ENCODE data around the gene TPT1.
"Not testable (repeated sequence)": the region's sequence is repeated elsewhere in the genome, so short reads cannot be mapped to it uniquely, and the experiment has no call there.

The TPT1 gene

GRCh38 chr13:45350152-45350551 lies 9.2 kb upstream of the TPT1 start:
- no peak overlapping the region for H3K4me3 ChIP-seq (ENCODE audit: insufficient read depth, low read depth, low read length)
- peaks cover 24% of the 10 kb centered on the region for H3K36me3 ChIP-seq (ENCODE audit: control insufficient read depth, insufficient read depth, low read length)
- no peaks in the 10 kb centered on the region for H3K9me3 ChIP-seq (ENCODE audit: control insufficient read depth, low read length)
- H3K27ac ChIP-seq (ENCODE audit: insufficient read depth, low read depth, low read length, poor library complexity, severe bottlenecking) = no peak overlapping the region
- no peaks in the 10 kb centered on the region for H3K27me3 ChIP-seq (ENCODE audit: control insufficient read depth, insufficient read depth, low read length, poor library complexity, severe bottlenecking)
- no peaks in the 10 kb centered on the region for H3K4me1 ChIP-seq (ENCODE audit: control insufficient read depth, insufficient read depth, low read length)
- WGBS, 2 experiments = 94 to 95% methylated on average over 8 of the region's 8 CpGs

GRCh38 chr13:45349438-45349837 lies 8.5 kb upstream of the TPT1 start:
- H3K36me3 ChIP-seq (ENCODE audit: control insufficient read depth, insufficient read depth, low read length) = peaks cover 30% of the 10 kb centered on the region
- 84 to 98% methylated on average over 2 of the region's 2 CpGs for WGBS, 2 experiments
- H3K27ac ChIP-seq (ENCODE audit: insufficient read depth, low read depth, low read length, poor library complexity, severe bottlenecking) = no peak overlapping the region
- no peaks in the 10 kb centered on the region for H3K9me3 ChIP-seq (ENCODE audit: control insufficient read depth, low read length)
- H3K4me1 ChIP-seq (ENCODE audit: control insufficient read depth, insufficient read depth, low read length) = no peaks in the 10 kb centered on the region
- no peak overlapping the region for H3K4me3 ChIP-seq (ENCODE audit: insufficient read depth, low read depth, low read length)
- no peaks in the 10 kb centered on the region for H3K27me3 ChIP-seq (ENCODE audit: control insufficient read depth, insufficient read depth, low read length, poor library complexity, severe bottlenecking)

GRCh38 chr13:45344064-45344463 lies 3.1 kb upstream of the TPT1 start:
- WGBS, 2 experiments = 88 to 96% methylated on average over 4 to 7 of the region's 8 CpGs
- not testable (repeated sequence) for H3K4me1 ChIP-seq (ENCODE audit: control insufficient read depth, insufficient read depth, low read length); H3K9me3 ChIP-seq (ENCODE audit: control insufficient read depth, low read length); H3K4me3 ChIP-seq (ENCODE audit: insufficient read depth, low read depth, low read length); H3K27me3 ChIP-seq (ENCODE audit: control insufficient read depth, insufficient read depth, low read length, poor library complexity, severe bottlenecking); H3K27ac ChIP-seq (ENCODE audit: insufficient read depth, low read depth, low read length, poor library complexity, severe bottlenecking)
- H3K36me3 ChIP-seq (ENCODE audit: control insufficient read depth, insufficient read depth, low read length) = peaks cover 12% of the 10 kb centered on the region

- not testable (repeated sequence) for H3K27ac ChIP-seq (ENCODE audit: insufficient read depth, low read depth, low read length, poor library complexity, severe bottlenecking); H3K27me3 ChIP-seq (ENCODE audit: control insufficient read depth, insufficient read depth, low read length, poor library complexity, severe bottlenecking); H3K4me3 ChIP-seq (ENCODE audit: insufficient read depth, low read depth, low read length); H3K9me3 ChIP-seq (ENCODE audit: control insufficient read depth, low read length)
- WGBS, 2 experiments = 93 to 96% methylated on average over 9 of the region's 9 CpGs
- Histone ChIP-seq H3K36me3 (ENCODE audit: control insufficient read depth, insufficient read depth, low read length) (peaks cover 21% of the 10 kb centered on the region), H3K4me1 (ENCODE audit: control insufficient read depth, insufficient read depth, low read length) (peaks cover 12% of the 10 kb centered on the region)
Observed at GRCh38 chr13:45343102-45343501, 2.1 kb upstream of the TPT1 start.

GRCh38 chr13:45342668-45343067 lies 1.7 kb upstream of the TPT1 start:
- 94 to 98% methylated on average over 13 to 14 of the region's 14 CpGs for WGBS, 2 experiments
- H3K27ac ChIP-seq (ENCODE audit: insufficient read depth, low read depth, low read length, poor library complexity, severe bottlenecking); H3K9me3 ChIP-seq (ENCODE audit: control insufficient read depth, low read length); H3K27me3 ChIP-seq (ENCODE audit: control insufficient read depth, insufficient read depth, low read length, poor library complexity, severe bottlenecking): not testable (repeated sequence)
- Histone ChIP-seq H3K36me3 (ENCODE audit: control insufficient read depth, insufficient read depth, low read length) (peaks cover 26% of the 10 kb centered on the region), H3K4me3 (ENCODE audit: insufficient read depth, low read depth, low read length) (peak overlapping the region; percentile 98), H3K4me1 (ENCODE audit: control insufficient read depth, insufficient read depth, low read length) (peaks cover 12% of the 10 kb centered on the region)

- peak overlapping the region; percentile 69 for H3K27ac ChIP-seq (ENCODE audit: insufficient read depth, low read depth, low read length, poor library complexity, severe bottlenecking)
- H3K4me3 ChIP-seq (ENCODE audit: insufficient read depth, low read depth, low read length) = peak overlapping the region; percentile 98
- peaks cover 33% of the 10 kb centered on the region for H3K36me3 ChIP-seq (ENCODE audit: control insufficient read depth, insufficient read depth, low read length)
- no peaks in the 10 kb centered on the region for H3K9me3 ChIP-seq (ENCODE audit: control insufficient read depth, low read length)
- H3K27me3 ChIP-seq (ENCODE audit: control insufficient read depth, insufficient read depth, low read length, poor library complexity, severe bottlenecking) = no peaks in the 10 kb centered on the region
- 38 to 39% methylated on average over 17 of the region's 17 CpGs for WGBS, 2 experiments
- H3K4me1 ChIP-seq (ENCODE audit: control insufficient read depth, insufficient read depth, low read length) = peaks cover 12% of the 10 kb centered on the region
Observed at GRCh38 chr13:45341799-45342500, 967 bp upstream of the TPT1 start.

GRCh38 chr13:45340422-45341033 lies 455 bp downstream of the TPT1 start:
- Histone ChIP-seq H3K4me3 (ENCODE audit: insufficient read depth, low read depth, low read length) (peak overlapping the region; percentile 98), H3K9me3 (ENCODE audit: control insufficient read depth, low read length) (no peaks in the 10 kb centered on the region), H3K27me3 (ENCODE audit: control insufficient read depth, insufficient read depth, low read length, poor library complexity, severe bottlenecking) (no peaks in the 10 kb centered on the region), H3K4me1 (ENCODE audit: control insufficient read depth, insufficient read depth, low read length) (peaks cover 12% of the 10 kb centered on the region), H3K36me3 (ENCODE audit: control insufficient read depth, insufficient read depth, low read length) (peaks cover 45% of the 10 kb centered on the region), H3K27ac (ENCODE audit: insufficient read depth, low read depth, low read length, poor library complexity, severe bottlenecking) (peak overlapping the region; percentile 99)
- 0% methylated on average over 64 of the region's 64 CpGs for WGBS, 2 experiments

- H3K27me3 ChIP-seq (ENCODE audit: control insufficient read depth, insufficient read depth, low read length, poor library complexity, severe bottlenecking) = no peaks in the 10 kb centered on the region
- WGBS, 2 experiments = 20 to 27% methylated on average over 11 of the region's 11 CpGs
- H3K36me3 ChIP-seq (ENCODE audit: control insufficient read depth, insufficient read depth, low read length) = peaks cover 45% of the 10 kb centered on the region
- H3K4me1 ChIP-seq (ENCODE audit: control insufficient read depth, insufficient read depth, low read length) = peaks cover 12% of the 10 kb centered on the region
- H3K9me3 ChIP-seq (ENCODE audit: control insufficient read depth, low read length) = no peaks in the 10 kb centered on the region
- H3K4me3 ChIP-seq (ENCODE audit: insufficient read depth, low read depth, low read length) = peak overlapping the region; percentile 98
- H3K27ac ChIP-seq (ENCODE audit: insufficient read depth, low read depth, low read length, poor library complexity, severe bottlenecking) = no peak overlapping the region
Observed at GRCh38 chr13:45339867-45340266, 1.1 kb downstream of the TPT1 start.

- H3K9me3 ChIP-seq (ENCODE audit: control insufficient read depth, low read length) = no peaks in the 10 kb centered on the region
- peaks cover 12% of the 10 kb centered on the region for H3K4me1 ChIP-seq (ENCODE audit: control insufficient read depth, insufficient read depth, low read length)
- H3K27ac ChIP-seq (ENCODE audit: insufficient read depth, low read depth, low read length, poor library complexity, severe bottlenecking) = no peak overlapping the region
- H3K27me3 ChIP-seq (ENCODE audit: control insufficient read depth, insufficient read depth, low read length, poor library complexity, severe bottlenecking) = no peaks in the 10 kb centered on the region
- peaks cover 43% of the 10 kb centered on the region for H3K36me3 ChIP-seq (ENCODE audit: control insufficient read depth, insufficient read depth, low read length)
- peak overlapping the region; percentile 98 for H3K4me3 ChIP-seq (ENCODE audit: insufficient read depth, low read depth, low read length)
Observed at GRCh38 chr13:45339399-45339798, 1.6 kb downstream of the TPT1 start.

GRCh38 chr13:45337803-45338202 lies 3.2 kb downstream of the TPT1 start:
- H3K36me3 ChIP-seq (ENCODE audit: control insufficient read depth, insufficient read depth, low read length) = peaks cover 43% of the 10 kb centered on the region
- WGBS, 2 experiments = 100% methylated on average over 1 of the region's 1 CpG

More at GRCh38 chr13:45337803-45338202, 3.2 kb downstream of the TPT1 start:
- Histone ChIP-seq H3K27me3 (ENCODE audit: control insufficient read depth, insufficient read depth, low read length, poor library complexity, severe bottlenecking) (no peaks in the 10 kb centered on the region), H3K4me1 (ENCODE audit: control insufficient read depth, insufficient read depth, low read length) (peaks cover 12% of the 10 kb centered on the region), H3K4me3 (ENCODE audit: insufficient read depth, low read depth, low read length) (no peak overlapping the region), H3K9me3 (ENCODE audit: control insufficient read depth, low read length) (no peaks in the 10 kb centered on the region), H3K27ac (ENCODE audit: insufficient read depth, low read depth, low read length, poor library complexity, severe bottlenecking) (no peak overlapping the region)

All from ectodermal cell (in vitro differentiated cells).